Measurements from ENCODE around the gene ACOT4. TPM values are rescaled to one million over a fixed set of nuclear protein-coding genes. Genes with fewer than 3 reads are reported as not detected.

Gene ACOT4
- total RNA-seq, 1 experiment from 2014 or later = 1.8 TPM

GRCh38 chr14:73619524-73619923 lies 27.9 kb downstream of the ACOT4 start:
- H3K27ac Mint-ChIP-seq = no peak overlapping the region
- H2BK15ac ChIP-seq (ENCODE audit: low read depth, low read length) = no peak overlapping the region
- H4K5ac ChIP-seq (ENCODE audit: insufficient read length, low read depth, low read length) = no peak overlapping the region
- no peak overlapping the region for H3K23ac ChIP-seq (ENCODE audit: insufficient read length, low read depth, low read length)
- no peaks in the 10 kb centered on the region for H3K23me2 ChIP-seq (ENCODE audit: insufficient read length, low read depth, low read length, poor library complexity, severe bottlenecking)
- H2AK5ac ChIP-seq (ENCODE audit: insufficient read length, low read length) = no peak overlapping the region
- H2BK120ac ChIP-seq (ENCODE audit: low read depth, low read length, poor library complexity, severe bottlenecking) = no peak overlapping the region
- H3K9me3 ChIP-seq (ENCODE audit: control insufficient read depth, low read depth, low read length) = no peaks in the 10 kb centered on the region
- H3K4ac ChIP-seq (ENCODE audit: low read depth, low read length) = no peak overlapping the region
- H3K27me3 ChIP-seq (ENCODE audit: insufficient read depth, low read length) = no peaks in the 10 kb centered on the region
- no peak overlapping the region for H2BK20ac ChIP-seq (ENCODE audit: low read depth, low read length, poor library complexity, severe bottlenecking)
- no peak for DNase-seq
- H3K4me1 ChIP-seq (ENCODE audit: insufficient read depth, low read length) = no peaks in the 10 kb centered on the region
- no peak overlapping the region for H3K18ac ChIP-seq (ENCODE audit: insufficient read length, low read depth, low read length)
- no peak for TF ChIP-seq CTCF (conservative IDR thresholded peaks at IDR 0.05)
- no peak overlapping the region for H3K14ac ChIP-seq (ENCODE audit: insufficient read depth, low read length)
- peaks cover 10 to 12% of the 10 kb centered on the region in 2 experiments for H3K4me1 Mint-ChIP-seq
- peaks cover 0 to 5% (median 0%) of the 10 kb centered on the region in 3 experiments; a peak in 3 of 7 replicates for H3K36me3 Mint-ChIP-seq (ENCODE audit: insufficient read depth in 1 of 3, low read depth in 3 of 3)
- H3K27ac ChIP-seq (ENCODE audit: insufficient read length, low read depth, low read length) = no peak overlapping the region
- H4K91ac ChIP-seq (ENCODE audit: insufficient read length, low read depth, low read length) = no peak overlapping the region
- no peaks in the 10 kb centered on the region; the same call in 1 of the 2 replicates for H3K79me2 ChIP-seq (ENCODE audit: insufficient read depth, low read length)
- no peak overlapping the region for H2BK5ac ChIP-seq (ENCODE audit: insufficient read length, low read length)
- H3T11ph ChIP-seq (ENCODE audit: low read length) = no peak overlapping the region
- H4K20me1 ChIP-seq (ENCODE audit: control insufficient read depth, insufficient read depth, insufficient read length) = no peaks in the 10 kb centered on the region
- H3K56ac ChIP-seq (ENCODE audit: insufficient read length, low read depth, low read length) = no peak overlapping the region
- peaks cover 0 to 1% of the 10 kb centered on the region in 2 experiments; a peak in 1 of 5 replicates for H3K9me3 Mint-ChIP-seq
- H2AFZ ChIP-seq (ENCODE audit: low read length) = no peak overlapping the region
- H2BK12ac ChIP-seq (ENCODE audit: insufficient read length, low read depth, low read length) = no peak overlapping the region
- H4K8ac ChIP-seq (replicated peaks; ENCODE audit: insufficient read length, low read depth, low read length) = no peak overlapping the region
- no CpG with 5 or more reads among the region's 1 CpG for WGBS (ENCODE audit: extremely low coverage, insufficient read length, low lambda C conversion rate)
- no peak overlapping the region for H3K9ac ChIP-seq (ENCODE audit: extremely low read depth, insufficient read length, low read length)
- H3K4me2 ChIP-seq (ENCODE audit: insufficient read depth, insufficient read length, low read length) = no peak overlapping the region
- no peaks in the 10 kb centered on the region for H3K79me1 ChIP-seq (ENCODE audit: insufficient read depth, low read depth, low read length, poor library complexity, severe bottlenecking)
- no peak overlapping the region for H3K4me3 Mint-ChIP-seq
- peaks cover 18% of the 10 kb centered on the region for H3K27me3 Mint-ChIP-seq (ENCODE audit: low read depth)

All from H9 (cell line).